GM15510 (cell line): ENCODE measurements around the gene SH3GL1.

Experiments used
- POLR2A ChIP-seq: IDR thresholded peaks from 3 replicates; pipeline ENCODE4 v1.6.1; 2011; ENCODE audit warnings: borderline replicate concordance; ENCODE audit not compliant: insufficient read length; ENCODE audit errors: extremely low read depth

Gene SH3GL1

GRCh38 chr19:4441994-4442818 is 41.9 kb upstream of the SH3GL1 start:
- no peak for TF ChIP-seq POLR2A

- TF ChIP-seq POLR2A = no peak
These were observed 38.9 kb upstream of the SH3GL1 start for GRCh38 chr19:4439243-4439642.

GRCh38 chr19:4437103-4437502 is 36.8 kb upstream of the SH3GL1 start:
- no peak for TF ChIP-seq POLR2A

- no peak for TF ChIP-seq POLR2A
These were observed 35.9 kb upstream of the SH3GL1 start for GRCh38 chr19:4436231-4436630.

GRCh38 chr19:4434391-4434790 is 34.0 kb upstream of the SH3GL1 start:
- TF ChIP-seq POLR2A = no peak

GRCh38 chr19:4432918-4433506 is 32.7 kb upstream of the SH3GL1 start:
- no peak for TF ChIP-seq POLR2A

- TF ChIP-seq POLR2A = no peak
These were observed 31.7 kb upstream of the SH3GL1 start for GRCh38 chr19:4431808-4432674.

GRCh38 chr19:4431296-4431695 is 30.9 kb upstream of the SH3GL1 start:
- TF ChIP-seq POLR2A = no peak

GRCh38 chr19:4430760-4431159 is 30.4 kb upstream of the SH3GL1 start:
- TF ChIP-seq POLR2A = no peak

- no peak for TF ChIP-seq POLR2A
These were observed 29.4 kb upstream of the SH3GL1 start for GRCh38 chr19:4429771-4430171.

GRCh38 chr19:4429256-4429655 is 28.9 kb upstream of the SH3GL1 start:
- TF ChIP-seq POLR2A = no peak

GRCh38 chr19:4428326-4428975 is 28.1 kb upstream of the SH3GL1 start:
- TF ChIP-seq POLR2A = no peak

GRCh38 chr19:4425537-4425936 is 25.2 kb upstream of the SH3GL1 start:
- no peak for TF ChIP-seq POLR2A

- TF ChIP-seq POLR2A = no peak
These were observed 23.2 kb upstream of the SH3GL1 start for GRCh38 chr19:4423416-4424126.

GRCh38 chr19:4416268-4416667 is 15.9 kb upstream of the SH3GL1 start:
- no peak for TF ChIP-seq POLR2A

- no peak for TF ChIP-seq POLR2A
These were observed 15.0 kb upstream of the SH3GL1 start for GRCh38 chr19:4415352-4415751.
